Testis (tissue), 3 donors: ENCODE measurements around the gene WDR93. TPM values are rescaled to one million over a fixed set of nuclear protein-coding genes. Genes with fewer than 3 reads are reported as not detected.

ENCODE experiments used
- DNase-seq: peaks from one replicate; pipeline ENCODE4 v3.0.0-alpha.2; 2019
- H3K27ac ChIP-seq, 2 donors: fragments of 200-600 bp; sonication (generic); one replicate each; pipeline ENCODE4 v1.5.1; 2019
- H3K27me3 ChIP-seq: fragments of 200-600 bp; sonication (generic); one replicate; pipeline ENCODE4 v1.5.1; 2019
- H3K36me3 ChIP-seq: fragments of 200-600 bp; sonication (generic); one replicate; pipeline ENCODE4 v1.5.1; 2017; ENCODE audit warnings: low read depth; ENCODE audit errors: missing control alignments
- H3K4me1 ChIP-seq: fragments of 200-600 bp; sonication (generic); one replicate; pipeline ENCODE4 v1.5.1; 2019
- H3K4me3 ChIP-seq, 2 donors: fragments of 200-600 bp; sonication (generic); one replicate each; pipeline ENCODE4 v1.5.1; 2017 to 2019
- H3K9me3 ChIP-seq: fragments of 200-600 bp; sonication (generic); one replicate; pipeline ENCODE4 v1.5.1; 2017
- POLR2A ChIP-seq: fragments of 450-650 bp; IDR thresholded peaks from one replicate; pipeline ENCODE4 v1.6.1; 2017; ENCODE audit warnings: antibody characterized with exemption, mild to moderate bottlenecking, moderate library complexity
- WGBS, 2 donors: methylation state at CpG; one replicate each; pipeline ENCODE4 v1.1.5; 2018; 5-methylcytosine and 5-hydroxymethylcytosine counted together
- intact Hi-C: fragments of 100-400 bp; cut with DNase I; formaldehyde crosslinking; loops from one replicate; pipeline ENCODE4 v1.15.1; 2023; ENCODE audit warnings: low total_unique reads
- polyA plus RNA-seq: library from polyadenylated mRNA; stranded (reverse); fragments of 350-450 nt; fragmentation: Illumina TruSeq; extraction: RNeasy Lipid Tissue Mini Kit (QIAGEN cat#74804); gene quantifications from one replicate; pipeline ENCODE4 v1.2.3, GENCODE V29; 2014; ENCODE audit warnings: low read depth, low replicate concordance; ENCODE audit not compliant: insufficient read depth
- small RNA-seq, 2 donors: library from RNA; depleted of rRNA; stranded (forward); fragments of <200 nt; gene quantifications; one replicate each; pipeline ENCODE3, GENCODE V24; 2016
- total RNA-seq, 2 donors: library from RNA; depleted of rRNA; stranded (reverse); fragments of >200 nt; gene quantifications; one replicate each; pipeline ENCODE4 v1.2.3, GENCODE V29; 2016
- TF ChIP-seq, protein P1 (sequence below), 3 experiments: fragments of 450-650 bp in 2 of 3; fragments of 200-600 bp in 1 of 3; sonication (generic) in 1 of 3; IDR thresholded peaks; one replicate each; pipeline ENCODE4 v1.5.1; 2016 to 2019; ENCODE audit warnings: antibody characterized with exemption in 3 of 3, mild to moderate bottlenecking in 2 of 3, moderate library complexity in 1 of 3

WDR93 gene
- total and polyA plus RNA-seq, 3 donors from 2014 or later = 8.1 to 31.9 (median 12.3) TPM

DNA sequence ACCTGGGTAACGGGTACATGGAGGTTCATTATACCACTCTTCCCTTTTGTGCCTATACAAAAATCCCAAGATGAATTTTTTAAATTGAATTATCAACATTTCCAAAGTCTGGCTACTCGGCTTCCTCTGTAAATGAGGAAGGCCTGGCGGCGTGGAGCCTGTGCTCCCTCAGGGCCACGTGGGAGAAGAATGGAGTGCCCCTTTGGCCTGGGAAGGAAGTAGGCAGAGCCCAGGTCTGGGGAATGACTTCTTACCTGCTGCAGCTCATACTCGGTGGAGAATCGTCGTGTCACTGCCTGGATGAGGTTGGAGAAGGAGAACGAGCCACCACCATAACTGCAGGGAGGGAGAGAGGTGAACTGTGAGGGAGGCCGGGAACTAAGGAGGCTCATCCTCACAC is 99.6 kb downstream of the WDR93 start:
- Histone ChIP-seq H3K9me3 (no peaks in the 10 kb centered on the region), H3K27me3 (no peaks in the 10 kb centered on the region), H3K4me1 (no peaks in the 10 kb centered on the region), H3K36me3 (no peaks in the 10 kb centered on the region), H3K4me3 (no peak overlapping the region), H3K27ac (no peak overlapping the region)
- 76 to 78% methylated on average over 10 of the region's 10 CpGs for WGBS, 2 donors
- intact Hi-C loops = no loop called here
- no peak for DNase-seq
- TF ChIP-seq, protein P1, sequence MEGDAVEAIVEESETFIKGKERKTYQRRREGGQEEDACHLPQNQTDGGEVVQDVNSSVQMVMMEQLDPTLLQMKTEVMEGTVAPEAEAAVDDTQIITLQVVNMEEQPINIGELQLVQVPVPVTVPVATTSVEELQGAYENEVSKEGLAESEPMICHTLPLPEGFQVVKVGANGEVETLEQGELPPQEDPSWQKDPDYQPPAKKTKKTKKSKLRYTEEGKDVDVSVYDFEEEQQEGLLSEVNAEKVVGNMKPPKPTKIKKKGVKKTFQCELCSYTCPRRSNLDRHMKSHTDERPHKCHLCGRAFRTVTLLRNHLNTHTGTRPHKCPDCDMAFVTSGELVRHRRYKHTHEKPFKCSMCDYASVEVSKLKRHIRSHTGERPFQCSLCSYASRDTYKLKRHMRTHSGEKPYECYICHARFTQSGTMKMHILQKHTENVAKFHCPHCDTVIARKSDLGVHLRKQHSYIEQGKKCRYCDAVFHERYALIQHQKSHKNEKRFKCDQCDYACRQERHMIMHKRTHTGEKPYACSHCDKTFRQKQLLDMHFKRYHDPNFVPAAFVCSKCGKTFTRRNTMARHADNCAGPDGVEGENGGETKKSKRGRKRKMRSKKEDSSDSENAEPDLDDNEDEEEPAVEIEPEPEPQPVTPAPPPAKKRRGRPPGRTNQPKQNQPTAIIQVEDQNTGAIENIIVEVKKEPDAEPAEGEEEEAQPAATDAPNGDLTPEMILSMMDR (IDR thresholded peaks at IDR 0.05) = no peak
- no peak for TF ChIP-seq POLR2A

DNA sequence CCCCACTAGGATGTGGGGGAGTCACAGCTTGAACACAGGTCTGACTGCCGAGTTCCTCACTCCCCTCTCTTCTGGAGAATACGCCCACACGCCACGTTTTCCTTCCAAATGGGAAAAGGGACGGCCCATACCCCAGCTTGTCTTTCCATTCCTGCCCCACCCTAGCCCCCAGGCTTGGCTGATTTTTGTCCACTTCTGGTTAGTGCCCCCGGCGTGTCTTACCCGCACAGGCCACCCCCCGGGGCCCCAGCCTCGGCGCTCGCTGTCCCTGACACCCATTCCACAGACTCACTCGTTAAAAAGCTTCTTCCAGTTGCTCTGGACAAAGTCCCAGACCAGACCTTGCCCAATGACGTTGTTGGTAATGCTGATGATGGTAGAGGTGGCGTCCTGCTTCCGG is 100.0 kb downstream of the WDR93 start:
- Histone ChIP-seq H3K27me3 (no peaks in the 10 kb centered on the region), H3K4me1 (no peaks in the 10 kb centered on the region), H3K4me3 (no peak overlapping the region), H3K36me3 (no peaks in the 10 kb centered on the region), H3K27ac (no peak overlapping the region), H3K9me3 (no peaks in the 10 kb centered on the region)
- intact Hi-C loops = no loop called here
- DNase-seq = no peak
- no peak for TF ChIP-seq POLR2A
- TF ChIP-seq, protein P1 (IDR thresholded peaks at IDR 0.05) = no peak
- WGBS, 2 donors = 87 to 92% methylated on average over 16 of the region's 16 CpGs

DNA sequence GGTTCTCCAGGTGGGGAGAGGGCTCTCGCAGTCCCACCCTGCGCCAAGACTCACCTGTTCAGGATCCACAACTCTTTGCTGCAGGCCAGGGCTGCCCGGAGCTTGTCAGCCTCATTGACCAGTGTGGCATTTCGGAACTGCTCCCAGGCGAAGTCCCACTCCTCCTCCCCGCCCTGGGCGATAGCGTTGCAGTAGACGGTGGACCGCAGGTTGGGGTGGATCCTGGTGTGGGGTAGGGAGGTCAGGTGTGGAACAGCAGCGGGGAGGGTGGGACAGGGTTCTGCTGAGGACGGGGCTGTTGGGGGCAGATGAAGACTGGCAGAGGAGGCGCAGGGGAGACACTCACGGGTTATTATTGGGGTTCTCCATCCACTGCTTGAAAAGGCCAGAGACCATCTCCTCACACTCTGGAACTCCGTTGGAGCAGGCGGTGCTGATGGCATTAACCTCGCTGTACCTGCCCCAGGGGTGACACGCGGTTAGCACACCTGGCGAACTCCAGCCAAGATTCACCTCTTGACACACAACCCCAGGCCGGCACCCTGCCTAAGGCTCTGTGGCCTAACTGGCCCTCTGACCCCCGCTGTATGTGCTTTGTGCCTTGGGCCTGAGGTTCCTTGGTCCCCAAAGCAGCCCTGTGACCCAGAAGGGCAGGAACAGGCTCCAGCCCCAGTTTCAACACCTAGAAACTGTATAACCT is 101.6 kb downstream of the WDR93 start:
- H3K27me3 ChIP-seq = no peaks in the 10 kb centered on the region
- no peak for DNase-seq
- no peaks in the 10 kb centered on the region for H3K36me3 ChIP-seq
- no peak for TF ChIP-seq POLR2A
- TF ChIP-seq, protein P1 (IDR thresholded peaks at IDR 0.05) = no peak
- 94 to 96% methylated on average over 22 of the region's 22 CpGs for WGBS, 2 donors
- no peak overlapping the region for H3K27ac ChIP-seq
- intact Hi-C loops = no loop called here
- H3K4me3 ChIP-seq = no peak overlapping the region
- no peaks in the 10 kb centered on the region for H3K4me1 ChIP-seq
- H3K9me3 ChIP-seq = no peaks in the 10 kb centered on the region

Small RNA genes lying within 50 kb of the gene (small RNA-seq; reads per million reads assigned to genes)
- 0 reads per million in 2 donors for gene RNU6-132P

Other genes with a start within 250 kb of the WDR93 start
- gene RHCG, start 194.2 kb upstream of the WDR93 start, total RNA-seq = 1 to 10 TPM in 1 of 2 donors, under 1 TPM in 1; 0.62 to 1.4 TPM
- 2.0 TPM for gene RHCG, start 194.2 kb upstream of the WDR93 start, polyA plus RNA-seq
- 1 to 10 TPM; 7.7 to 8.4 TPM for gene TICRR, start 115.3 kb upstream of the WDR93 start, total RNA-seq
- 3.0 TPM for gene TICRR, start 115.3 kb upstream of the WDR93 start, polyA plus RNA-seq
- 1 to 10 TPM; 5.6 to 7.6 TPM for gene KIF7, start 35.3 kb upstream of the WDR93 start, total RNA-seq
- 2.6 TPM for gene KIF7, start 35.3 kb upstream of the WDR93 start, polyA plus RNA-seq
- 10 to 100 TPM in 1 of 2 donors, 1 to 10 TPM in 1; 9.1 to 18.5 TPM for gene PLIN1, start 11.4 kb upstream of the WDR93 start, total RNA-seq
- 13.5 TPM for gene PLIN1, start 11.4 kb upstream of the WDR93 start, polyA plus RNA-seq
- gene PEX11A, start 57 bp upstream of the WDR93 start, total RNA-seq = 10 to 100 TPM; 12.3 to 15.0 TPM
- gene PEX11A, start 57 bp upstream of the WDR93 start, polyA plus RNA-seq = 31.8 TPM
- gene MESP1, start 60.4 kb downstream of the WDR93 start, total RNA-seq = 1 to 10 TPM; 2.5 to 6.0 TPM
- gene MESP1, start 60.4 kb downstream of the WDR93 start, polyA plus RNA-seq = 5.7 TPM
- 1 to 10 TPM; 2.2 to 2.9 TPM for gene MESP2, start 85.5 kb downstream of the WDR93 start, total RNA-seq
- 1.3 TPM for gene MESP2, start 85.5 kb downstream of the WDR93 start, polyA plus RNA-seq
- 10 to 100 TPM in 1 of 2 donors, 1 to 10 TPM in 1; 5.0 to 11.1 TPM for gene ANPEP, start 124.0 kb downstream of the WDR93 start, total RNA-seq
- gene ANPEP, start 124.0 kb downstream of the WDR93 start, polyA plus RNA-seq = 12.9 TPM
- gene AP3S2, start 203.2 kb downstream of the WDR93 start, total RNA-seq = 10 to 100 TPM; 45.8 to 53.0 TPM
- gene AP3S2, start 203.2 kb downstream of the WDR93 start, polyA plus RNA-seq = 31.9 TPM
- gene ARPIN, start 222.1 kb downstream of the WDR93 start, total RNA-seq = 10 to 100 TPM in 1 of 2 donors, 1 to 10 TPM in 1; 6.6 to 14.3 TPM
- gene ARPIN, start 222.1 kb downstream of the WDR93 start, polyA plus RNA-seq = 15.9 TPM